H1 (cell line): ENCODE measurements around the gene P3H2. TPM values are rescaled to one million over a fixed set of nuclear protein-coding genes. Genes with fewer than 3 reads are reported as not detected.

ENCODE experiments used
- CTCF ChIA-PET: fragments of 300-600 bp; sonication (Branson Sonifier 250); formaldehyde crosslinking; loops from one replicate; lab custom pipeline; 2021; ENCODE audit not compliant: partially characterized antibody; lab: Charles Lee
- POLR2A ChIA-PET: fragments of 300-600 bp; sonication (Branson Sonifier 250); formaldehyde crosslinking; loops from one replicate; lab custom pipeline; 2021; ENCODE audit warnings: inconsistent platforms; ENCODE audit not compliant: partially characterized antibody; lab: Charles Lee
- DNase-seq, 2 experiments: peaks; one replicate each; pipeline versions ENCODE4 v3.0.0 to v3.0.0-alpha.2; 2010 to 2022; ENCODE audit warnings: low spot score in 2 of 2, low read depth in 1 of 2, mixed read lengths in 1 of 2
- FAIRE-seq: peaks from 2 replicates; lab custom pipeline; 2011; peaks lifted over from hg19 to GRCh38; lab: Jason Lieb, UNC
- H2AFZ ChIP-seq: 2 replicates; pipeline ENCODE4 v1.8.1; 2012; ENCODE audit warnings: low read length, inconsistent platforms
- H2AK5ac ChIP-seq: 2 replicates; pipeline ENCODE4 v1.6.1; 2013; ENCODE audit warnings: low read depth, low read length
- H2BK120ac ChIP-seq: replicated peaks from 2 replicates; pipeline ENCODE3; 2013; ENCODE audit warnings: low read depth, low read length, inconsistent platforms
- H2BK12ac ChIP-seq: 2 replicates; pipeline ENCODE4 v1.6.1; 2013; ENCODE audit warnings: low read depth, low read length
- H2BK15ac ChIP-seq: 2 replicates; pipeline ENCODE4 v1.6.1; 2013; ENCODE audit warnings: low read length
- H2BK20ac ChIP-seq: 2 replicates; pipeline ENCODE4 v1.6.1; 2013; ENCODE audit warnings: low read length
- H2BK5ac ChIP-seq: 2 replicates; pipeline ENCODE4 v1.6.1; 2013; ENCODE audit warnings: low read depth, low read length
- H3K14ac ChIP-seq: 2 replicates; pipeline ENCODE4 v1.6.1; 2013; ENCODE audit warnings: inconsistent platforms; ENCODE audit not compliant: insufficient read length
- H3K18ac ChIP-seq: 2 replicates; pipeline ENCODE4 v1.6.1; 2013; ENCODE audit warnings: low read length; ENCODE audit errors: extremely low read depth
- H3K23ac ChIP-seq: 2 replicates; pipeline ENCODE4 v1.6.1; 2013; ENCODE audit warnings: inconsistent platforms; ENCODE audit not compliant: insufficient read length
- H3K23me2 ChIP-seq: 2 replicates; pipeline ENCODE4 v1.6.1; 2013; ENCODE audit warnings: low read depth, low read length
- H3K27ac ChIP-seq: 2 replicates; pipeline ENCODE4 v1.6.1; 2011; ENCODE audit warnings: low read depth, low read length, inconsistent platforms
- H3K27me3 ChIP-seq, 4 experiments: replicated peaks in 1 of 4; 1 replicate in 1 of 4; 2 replicates in 3 of 4; pipeline versions ENCODE4 v1.6.1 to v1.8.1; 2011 to 2013; ENCODE audit warnings: low read length in 3 of 4, mild to moderate bottlenecking in 3 of 4, inconsistent platforms in 2 of 4, mixed read lengths in 2 of 4, moderate library complexity in 1 of 4; ENCODE audit not compliant: control insufficient read depth in 3 of 4, insufficient read depth in 3 of 4; ENCODE audit errors: extremely low read depth in 1 of 4
- H3K36me3 ChIP-seq, 4 experiments: 2 replicates each; pipeline versions ENCODE4 v1.6.1 to v1.8.1; 2011 to 2013; ENCODE audit warnings: mild to moderate bottlenecking in 4 of 4, low read length in 3 of 4, moderate library complexity in 2 of 4, control low read depth in 1 of 4, inconsistent platforms in 1 of 4; ENCODE audit not compliant: insufficient read depth in 4 of 4, control insufficient read depth in 2 of 4
- H3K4ac ChIP-seq: replicated peaks from 2 replicates; pipeline ENCODE3; 2013; ENCODE audit warnings: low read length, low read depth, mixed read lengths, inconsistent platforms; ENCODE audit not compliant: insufficient read length
- H3K4me1 ChIP-seq, 4 experiments: replicated peaks in 1 of 4; 1 replicate in 1 of 4; 2 replicates in 3 of 4; pipeline versions ENCODE4 v1.6.1 to v1.8.1; 2011 to 2013; ENCODE audit warnings: low read length in 3 of 4, inconsistent platforms in 2 of 4, mixed read lengths in 1 of 4; ENCODE audit not compliant: insufficient read depth in 4 of 4, control insufficient read depth in 3 of 4
- H3K4me2 ChIP-seq, 2 experiments: 2 replicates each; pipeline versions ENCODE4 v1.6.1 to v1.8.1; 2011 to 2013; ENCODE audit warnings: low read depth in 2 of 2, low read length in 2 of 2, control low read depth in 1 of 2, inconsistent platforms in 1 of 2, mild to moderate bottlenecking in 1 of 2; ENCODE audit not compliant: insufficient read depth in 1 of 2
- H3K4me3 ChIP-seq, 4 experiments: fragments of 200-600, 300-600 bp in 1 of 4; sonication (generic), shearing (Covaris generic), sonication (Bioruptor Twin) in 1 of 4; 2 replicates each; pipeline versions ENCODE4 v1.5.1 to v1.8.1; 2011 to 2016; ENCODE audit warnings: low read length in 4 of 4, low read depth in 3 of 4, control low read depth in 2 of 4, inconsistent platforms in 2 of 4, mild to moderate bottlenecking in 2 of 4, mixed read lengths in 1 of 4, moderate library complexity in 1 of 4; ENCODE audit not compliant: insufficient read depth in 2 of 4; ENCODE audit errors: extremely low read depth in 1 of 4
- H3K56ac ChIP-seq: replicated peaks from 2 replicates; pipeline ENCODE3; 2013; ENCODE audit warnings: low read depth, mild to moderate bottlenecking, mixed read lengths, low read length, inconsistent platforms; ENCODE audit not compliant: insufficient read length
- H3K79me1 ChIP-seq: 2 replicates; pipeline ENCODE4 v1.6.1; 2013; ENCODE audit warnings: low read depth, low read length, control low read depth
- H3K79me2 ChIP-seq, 2 experiments: 2 replicates each; pipeline versions ENCODE4 v1.6.1 to v1.8.1; 2012 to 2013; ENCODE audit warnings: low read length in 2 of 2, mild to moderate bottlenecking in 2 of 2, inconsistent platforms in 1 of 2; ENCODE audit not compliant: insufficient read depth in 2 of 2, control insufficient read depth in 1 of 2
- H3K9ac ChIP-seq, 4 experiments: replicated peaks in 1 of 4; 1 replicate in 1 of 4; 2 replicates in 3 of 4; pipeline versions ENCODE4 v1.6.1 to v1.8.1; 2011 to 2013; ENCODE audit warnings: low read depth in 3 of 4, low read length in 3 of 4, control low read depth in 2 of 4, mild to moderate bottlenecking in 2 of 4, moderate library complexity in 2 of 4, inconsistent platforms in 1 of 4; ENCODE audit errors: extremely low read depth in 1 of 4
- H3K9me3 ChIP-seq, 2 experiments: 2 replicates each; pipeline versions ENCODE4 v1.6.1 to v1.8.1; 2012 to 2013; ENCODE audit warnings: mild to moderate bottlenecking in 2 of 2, moderate library complexity in 2 of 2, control low read depth in 1 of 2, inconsistent platforms in 1 of 2, low read depth in 1 of 2, low read length in 1 of 2, mixed read lengths in 1 of 2; ENCODE audit not compliant: insufficient read depth in 2 of 2
- H4K20me1 ChIP-seq, 2 experiments: replicated peaks in 1 of 2; 2 replicates each; pipeline versions ENCODE3 to v1.8.1; 2011 to 2013; ENCODE audit warnings: inconsistent platforms in 2 of 2, low read length in 2 of 2, mild to moderate bottlenecking in 1 of 2; ENCODE audit not compliant: insufficient read depth in 2 of 2, control insufficient read depth in 1 of 2
- H4K5ac ChIP-seq: 2 replicates; pipeline ENCODE4 v1.6.1; 2013; ENCODE audit warnings: low read length, low read depth, mixed read lengths, inconsistent platforms; ENCODE audit not compliant: insufficient read length
- H4K8ac ChIP-seq: 2 replicates; pipeline ENCODE4 v1.8.0; 2013; ENCODE audit warnings: mild to moderate bottlenecking, moderate library complexity, low read length, inconsistent platforms; ENCODE audit not compliant: insufficient read depth; ENCODE audit errors: extremely low read depth
- H4K91ac ChIP-seq: replicated peaks from 2 replicates; pipeline ENCODE3; 2013; ENCODE audit warnings: low read length, mixed read lengths, inconsistent platforms; ENCODE audit not compliant: insufficient read length
- BACH1 ChIP-seq: IDR thresholded peaks from 2 replicates; pipeline ENCODE4 v1.6.1; 2012; ENCODE audit warnings: low read length, improper control_type of control experiment
- CBX5 ChIP-seq: fragments of 300-800, 300-1000 bp; sonication (generic); IDR thresholded peaks from 2 replicates; pipeline ENCODE4 v1.7.1; 2016; ENCODE audit warnings: antibody characterized with exemption, low read length, low read depth
- CEBPB ChIP-seq: IDR thresholded peaks from 2 replicates; pipeline ENCODE4 v1.6.1; 2012; ENCODE audit warnings: low read depth, low read length
- CREB1 ChIP-seq: IDR thresholded peaks from 2 replicates; pipeline ENCODE4 v1.6.1; 2012; ENCODE audit warnings: inconsistent platforms
- EP300 ChIP-seq, 2 experiments: IDR thresholded peaks; 1 replicate in 1 of 2; 2 replicates in 1 of 2; pipeline ENCODE4 v1.6.1; 2011 to 2012; ENCODE audit warnings: low read depth in 2 of 2, low read length in 2 of 2, mild to moderate bottlenecking in 2 of 2, borderline replicate concordance in 1 of 2, inconsistent platforms in 1 of 2, moderate library complexity in 1 of 2
- KDM5A ChIP-seq: fragments of 200-600 bp; IDR thresholded peaks from 2 replicates; pipeline ENCODE4 v1.7.1; 2012; ENCODE audit warnings: mild to moderate bottlenecking, low read length, inconsistent platforms, mixed read lengths
- MAFK ChIP-seq: IDR thresholded peaks from 2 replicates; pipeline ENCODE4 v1.6.1; 2012; ENCODE audit warnings: low read depth, mild to moderate bottlenecking, improper control_type of control experiment, low read length
- SAP30 ChIP-seq: fragments of 300-600 bp; sonication (generic); IDR thresholded peaks from 2 replicates; pipeline ENCODE4 v1.7.1; 2012; ENCODE audit warnings: low read length, moderate library complexity, mild to moderate bottlenecking, inconsistent platforms; ENCODE audit not compliant: insufficient read depth, insufficient replicate concordance
- SP4 ChIP-seq: IDR thresholded peaks from 2 replicates; pipeline ENCODE4 v1.6.1; 2012; ENCODE audit warnings: low read length, inconsistent platforms
- TBP ChIP-seq: IDR thresholded peaks from 2 replicates; pipeline ENCODE4 v1.6.1; 2011; ENCODE audit warnings: low read depth, low read length, improper control_type of control experiment
- WGBS, 2 experiments: shearing (Covaris generic) in 1 of 2; methylation state at CpG; one replicate each; pipeline versions ENCODE4 v1.1.6 to v1.1.7; 2013 to 2015; ENCODE audit warnings: low lambda C conversion rate in 2 of 2, mixed read lengths in 2 of 2, inconsistent platforms in 1 of 2, low coverage in 1 of 2, missing lambda C conversion rate in 1 of 2; ENCODE audit not compliant: insufficient replicate concordance in 2 of 2, insufficient coverage in 1 of 2, insufficient read length in 1 of 2; ENCODE audit errors: extremely low coverage in 1 of 2, missing lambda C conversion rate in 1 of 2; 5-methylcytosine and 5-hydroxymethylcytosine counted together
- polyA plus RNA-seq, 7 experiments: library from polyadenylated mRNA; depleted of rRNA in 3 of 7; stranded (reverse) in 5 of 7; unstranded in 2 of 7; fragments of >200 nt in 5 of 7; fragments of 200-250 nt in 2 of 7; gene quantifications; 1 replicate in 5 of 7; 2 replicates in 1 of 7; 4 replicates in 1 of 7; pipeline versions ENCODE4 v1.2.1 to v1.2.3, GENCODE V29; 2011 to 2013; ENCODE audit warnings: missing spikeins in 2 of 7, mixed read lengths in 2 of 7
- total RNA-seq: library from RNA; stranded (reverse); fragmentation: NEBNext Ultra II Directional; extraction: Animal tissue kit (Norgen Biotek cat#: 25700); gene quantifications from 2 replicates; pipeline ENCODE4 v1.2.1, GENCODE V29; 2021
- TF ChIP-seq, protein P1 (sequence below): IDR thresholded peaks from 2 replicates; pipeline ENCODE4 v1.6.1; 2012; ENCODE audit warnings: inconsistent platforms

The P3H2 gene
- total and polyA plus RNA-seq, 2 of the 8 experiments (the other 6 are each of a cell fraction or from before 2014, with no cell fraction given), result 40.5 to 60.4 TPM

DNA sequence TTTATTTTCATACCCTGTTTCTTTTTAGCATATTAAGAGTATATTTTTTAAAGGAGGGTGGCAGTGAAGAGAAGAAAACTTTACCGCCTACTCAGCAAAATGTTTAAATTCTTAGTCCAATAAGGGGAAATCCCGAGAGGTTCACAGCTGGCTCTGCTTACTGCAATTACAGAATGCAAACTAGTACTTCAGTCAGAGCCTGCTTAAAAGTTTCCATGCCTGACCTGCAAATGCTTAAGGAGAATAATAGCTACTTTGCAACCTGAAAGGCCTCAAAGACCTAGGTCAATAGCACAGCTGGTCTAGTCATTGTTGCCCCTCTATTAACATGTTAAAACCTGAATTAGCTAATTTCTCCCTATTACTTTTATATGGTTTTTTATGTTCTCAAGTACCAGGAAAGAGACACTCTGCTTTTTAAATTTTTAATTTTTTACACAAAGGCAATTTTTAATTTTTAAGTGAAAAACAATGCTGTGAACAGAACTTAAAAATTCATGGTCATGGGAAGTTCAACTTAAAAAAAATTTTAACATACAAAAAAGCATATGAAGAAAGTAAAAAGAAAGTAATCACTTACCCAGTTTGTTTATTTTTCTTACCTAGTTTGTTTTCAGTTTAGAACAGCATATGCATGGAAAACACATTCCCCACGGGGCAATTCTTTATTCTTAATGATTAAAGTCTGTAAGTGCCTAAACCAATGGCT lies 79.2 kb downstream of the P3H2 start:
- Histone ChIP-seq H3K18ac (no peak overlapping the region), H3K9ac (no peak overlapping the region), H2AK5ac (no peak overlapping the region), H3K4me1 (peaks cover 0 to 46% (median 23%) of the 10 kb centered on the region in 4 experiments), H3K23me2 (no peaks in the 10 kb centered on the region), H3K4me3 (peak overlapping the region in 1 of 4 experiments; percentile 41; a peak in 1 of 8 replicates), H4K91ac (peak overlapping the region; percentile 48), H3K23ac (no peak overlapping the region), H2BK15ac (no peak overlapping the region), H4K8ac (no peak overlapping the region), H3K79me2 (peaks cover 0 to 61% of the 10 kb centered on the region in 2 experiments; a peak in 2 of 4 replicates), H4K20me1 (no peaks in the 10 kb centered on the region), H3K9me3 (no peaks in the 10 kb centered on the region), H4K5ac (peak overlapping the region; percentile 96), H2AFZ (no peak overlapping the region), H3K36me3 (no peaks in the 10 kb centered on the region), H3K4ac (no peak overlapping the region), H3K27ac (peak overlapping the region; percentile 79; the same call in 1 of the 2 replicates), H2BK12ac (no peak overlapping the region), H3K14ac (no peak overlapping the region), H3K4me2 (peak overlapping the region; percentile 1 to 24; a peak in 2 of 4 replicates), H2BK120ac (peak overlapping the region; percentile 80), H2BK20ac (no peak overlapping the region), H3K27me3 (no peaks in the 10 kb centered on the region), H3K79me1 (no peaks in the 10 kb centered on the region), H3K56ac (no peak overlapping the region), H2BK5ac (peak overlapping the region; percentile 76; the same call in 1 of the 2 replicates)
- WGBS, 2 experiments, result 1% methylated on average over 3 of the region's 3 CpGs; no CpG with 5 or more reads in 1 of the 2 experiments
- ChIA-PET POLR2A (interaction anchor here (0.8 to 1.5 kb wide), 2 partner anchors 11 to 512 kb away, joined by 3 read pairs; no protein-coding TSS in a partner anchor), CTCF (interaction anchor here (0.7 to 2.6 kb wide), 8 partner anchors 9 to 156 kb away, joined by 3 to 7 read pairs (median 4); partner anchors contain the start of gene P3H2)
- FAIRE-seq, result peak; percentile 99
- peak in 1 of 2 experiments; percentile 61 for DNase-seq
- TF ChIP-seq BACH1 (no peak), EP300 (IDR thresholded peaks at IDR 0.05; ENCODE audit: borderline replicate concordance in 1 of 2, low read depth in 2 of 2, low read length in 2 of 2) (peak in 1 of 2 experiments; percentile 94; a peak in 1 of 3 replicates), KDM5A (no peak), CREB1 (no peak), SP4 (no peak), SAP30 (no peak), TBP (no peak), CBX5 (no peak), CEBPB (0 out of 2 replicates have a peak, but pooled peaks have one; percentile 1), MAFK (peak; percentile 99)
- TF ChIP-seq, protein P1, sequence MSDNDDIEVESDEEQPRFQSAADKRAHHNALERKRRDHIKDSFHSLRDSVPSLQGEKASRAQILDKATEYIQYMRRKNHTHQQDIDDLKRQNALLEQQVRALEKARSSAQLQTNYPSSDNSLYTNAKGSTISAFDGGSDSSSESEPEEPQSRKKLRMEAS, result no peak
